Measurements from ENCODE around the gene RGS7.

The RGS7 gene

GRCh38 chr1:240876071-240876470, 480.9 kb downstream of the RGS7 start:
- Histone ChIP-seq H3K27ac (no peak overlapping the region), H3K36me3 (no peaks in the 10 kb centered on the region), H3K4me3 (ENCODE audit: low read depth in 1 of 2, low read length in 1 of 2) (no peak overlapping the region), H3K9me3 (no peaks in the 10 kb centered on the region), H3K27me3 (no peaks in the 10 kb centered on the region), H3K4me1 (ENCODE audit: control insufficient read depth in 1 of 2, insufficient read depth in 1 of 2, low read depth in 1 of 2, low read length in 1 of 2) (no peaks in the 10 kb centered on the region)
- TF ChIP-seq CTCF (IDR thresholded peaks at IDR 0.05), result no peak

- no peaks in the 10 kb centered on the region for H3K36me3 ChIP-seq
- H3K27ac ChIP-seq, result no peak overlapping the region
- no peaks in the 10 kb centered on the region for H3K4me1 ChIP-seq (ENCODE audit: control insufficient read depth in 1 of 2, insufficient read depth in 1 of 2, low read depth in 1 of 2, low read length in 1 of 2)
- no peaks in the 10 kb centered on the region for H3K9me3 ChIP-seq
- no peak overlapping the region for H3K4me3 ChIP-seq (ENCODE audit: low read depth in 1 of 2, low read length in 1 of 2)
- H3K27me3 ChIP-seq, result no peaks in the 10 kb centered on the region
- TF ChIP-seq CTCF (IDR thresholded peaks at IDR 0.05), result no peak
These were observed 487.9 kb downstream of the RGS7 start for GRCh38 chr1:240869071-240869470.

GRCh38 chr1:240866724-240867123, 490.3 kb downstream of the RGS7 start:
- no peaks in the 10 kb centered on the region for H3K27me3 ChIP-seq
- no peak for TF ChIP-seq CTCF (IDR thresholded peaks at IDR 0.05)
- H3K4me1 ChIP-seq (ENCODE audit: control insufficient read depth in 1 of 2, insufficient read depth in 1 of 2, low read depth in 1 of 2, low read length in 1 of 2), result no peaks in the 10 kb centered on the region
- no peak overlapping the region for H3K27ac ChIP-seq
- H3K4me3 ChIP-seq (ENCODE audit: low read depth in 1 of 2, low read length in 1 of 2), result no peak overlapping the region
- H3K9me3 ChIP-seq, result no peaks in the 10 kb centered on the region
- no peaks in the 10 kb centered on the region for H3K36me3 ChIP-seq

GRCh38 chr1:240860023-240860422, 497.0 kb downstream of the RGS7 start:
- no peak overlapping the region for H3K4me3 ChIP-seq (ENCODE audit: low read depth in 1 of 2, low read length in 1 of 2)
- no peak for TF ChIP-seq CTCF (IDR thresholded peaks at IDR 0.05)

GRCh38 chr1:240854367-240854766, 502.6 kb downstream of the RGS7 start:
- Histone ChIP-seq H3K27me3 (no peaks in the 10 kb centered on the region), H3K4me1 (ENCODE audit: control insufficient read depth in 1 of 2, insufficient read depth in 1 of 2, low read depth in 1 of 2, low read length in 1 of 2) (no peaks in the 10 kb centered on the region), H3K36me3 (no peaks in the 10 kb centered on the region), H3K9me3 (no peaks in the 10 kb centered on the region), H3K4me3 (ENCODE audit: low read depth in 1 of 2, low read length in 1 of 2) (no peak overlapping the region), H3K27ac (no peak overlapping the region)
- TF ChIP-seq CTCF (IDR thresholded peaks at IDR 0.05), result no peak

More at GRCh38 chr1:240860023-240860422, 497.0 kb downstream of the RGS7 start:
- H3K27ac ChIP-seq, result no peak overlapping the region
- no peaks in the 10 kb centered on the region for H3K9me3 ChIP-seq
- no peaks in the 10 kb centered on the region for H3K27me3 ChIP-seq
- H3K36me3 ChIP-seq, result no peaks in the 10 kb centered on the region
- H3K4me1 ChIP-seq (ENCODE audit: control insufficient read depth in 1 of 2, insufficient read depth in 1 of 2, low read depth in 1 of 2, low read length in 1 of 2), result no peaks in the 10 kb centered on the region

GRCh38 chr1:240847325-240847724, 509.7 kb downstream of the RGS7 start:
- no peak for TF ChIP-seq CTCF (IDR thresholded peaks at IDR 0.05)
- no peaks in the 10 kb centered on the region for H3K9me3 ChIP-seq
- H3K4me1 ChIP-seq (ENCODE audit: control insufficient read depth in 1 of 2, insufficient read depth in 1 of 2, low read depth in 1 of 2, low read length in 1 of 2), result no peaks in the 10 kb centered on the region

More at GRCh38 chr1:240847325-240847724, 509.7 kb downstream of the RGS7 start:
- no peaks in the 10 kb centered on the region for H3K36me3 ChIP-seq
- no peaks in the 10 kb centered on the region for H3K27me3 ChIP-seq
- no peak overlapping the region for H3K27ac ChIP-seq
- no peak overlapping the region for H3K4me3 ChIP-seq (ENCODE audit: low read depth in 1 of 2, low read length in 1 of 2)
